Measurements from ENCODE around the gene PRR23E.

Gene PRR23E

GRCh38 chr3:127183931-127184869 is 8.7 kb upstream of the PRR23E start:
- no peak for DNase-seq (ENCODE audit: low read depth in 2 of 2, low spot score in 1 of 2)

GRCh38 chr3:127184870-127185216 is 8.1 kb upstream of the PRR23E start:
- DNase-seq (ENCODE audit: low read depth in 2 of 2, low spot score in 1 of 2) = no peak

GRCh38 chr3:127185268-127185667 is 7.7 kb upstream of the PRR23E start:
- no peak for DNase-seq (ENCODE audit: low read depth in 2 of 2, low spot score in 1 of 2)

DNA sequence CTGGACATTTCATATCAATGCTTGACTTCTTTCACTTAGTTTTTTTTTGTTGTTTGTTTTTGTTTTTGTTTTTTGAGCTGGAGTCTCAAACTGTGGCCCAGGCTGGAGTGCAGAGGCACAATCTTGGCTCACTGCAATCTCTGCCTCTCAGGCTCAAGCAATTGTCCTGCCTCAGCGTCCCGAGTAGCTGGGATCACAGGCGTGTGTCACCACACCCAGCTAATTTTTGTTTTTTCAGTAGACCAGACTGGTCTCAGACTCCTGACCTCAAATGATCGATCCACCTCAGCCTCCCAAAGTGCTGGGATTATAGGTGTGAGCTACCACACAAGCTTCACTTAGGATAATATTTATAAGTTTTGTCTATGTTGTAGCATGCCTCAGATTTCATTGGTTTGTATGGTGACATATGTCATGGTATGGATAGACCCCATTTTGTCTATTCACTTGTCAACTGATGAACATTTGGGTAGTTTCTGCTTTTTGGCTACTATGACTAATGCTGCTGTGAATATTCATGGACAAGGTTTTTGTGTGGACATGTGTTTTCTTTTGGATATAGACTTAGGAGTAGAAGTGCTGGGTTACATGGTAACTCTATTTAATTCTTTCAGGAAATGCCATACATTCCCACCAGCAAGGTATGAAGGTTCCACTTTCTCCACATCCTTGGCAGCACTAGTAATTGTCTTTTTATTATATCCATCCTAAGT is 6.8 kb upstream of the PRR23E start:
- no peak for DNase-seq (ENCODE audit: low read depth in 2 of 2, low spot score in 1 of 2)

GRCh38 chr3:127187316-127187715 is 5.6 kb upstream of the PRR23E start:
- DNase-seq (ENCODE audit: low read depth in 2 of 2, low spot score in 1 of 2) = no peak

- no peak for DNase-seq (ENCODE audit: low read depth in 2 of 2, low spot score in 1 of 2)
Measured at GRCh38 chr3:127193341-127193740, 410 bp downstream of the PRR23E start.

- no peak for DNase-seq (ENCODE audit: low read depth in 2 of 2, low spot score in 1 of 2)
Measured at GRCh38 chr3:127193775-127194174, 844 bp downstream of the PRR23E start.

GRCh38 chr3:127194601-127195187 is 1.8 kb downstream of the PRR23E start:
- DNase-seq (ENCODE audit: low read depth in 2 of 2, low spot score in 1 of 2) = no peak

- DNase-seq (ENCODE audit: low read depth in 2 of 2, low spot score in 1 of 2) = no peak
Measured at GRCh38 chr3:127195417-127195816, 2.5 kb downstream of the PRR23E start.

DNA sequence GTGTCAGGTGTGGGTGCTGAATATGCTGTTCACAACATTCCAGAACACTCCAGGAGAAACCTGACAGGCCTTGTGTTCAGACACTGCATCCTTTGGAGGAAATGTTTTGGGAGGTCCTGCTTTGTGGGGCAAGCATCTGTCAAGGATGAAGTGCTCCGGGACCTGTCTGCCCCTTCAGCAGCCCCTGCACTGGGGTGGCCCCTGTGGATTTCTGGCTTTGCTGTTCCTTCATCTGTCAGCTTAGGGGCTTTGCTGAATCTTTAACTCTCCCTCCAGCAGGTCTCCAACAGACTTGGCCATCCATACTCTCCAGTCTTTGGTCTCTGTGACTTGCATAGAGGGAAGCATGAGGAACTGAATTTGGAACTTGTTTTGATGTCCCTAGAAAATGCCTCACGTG is 3.1 kb downstream of the PRR23E start:
- no peak for DNase-seq (ENCODE audit: low read depth in 2 of 2, low spot score in 1 of 2)

DNA sequence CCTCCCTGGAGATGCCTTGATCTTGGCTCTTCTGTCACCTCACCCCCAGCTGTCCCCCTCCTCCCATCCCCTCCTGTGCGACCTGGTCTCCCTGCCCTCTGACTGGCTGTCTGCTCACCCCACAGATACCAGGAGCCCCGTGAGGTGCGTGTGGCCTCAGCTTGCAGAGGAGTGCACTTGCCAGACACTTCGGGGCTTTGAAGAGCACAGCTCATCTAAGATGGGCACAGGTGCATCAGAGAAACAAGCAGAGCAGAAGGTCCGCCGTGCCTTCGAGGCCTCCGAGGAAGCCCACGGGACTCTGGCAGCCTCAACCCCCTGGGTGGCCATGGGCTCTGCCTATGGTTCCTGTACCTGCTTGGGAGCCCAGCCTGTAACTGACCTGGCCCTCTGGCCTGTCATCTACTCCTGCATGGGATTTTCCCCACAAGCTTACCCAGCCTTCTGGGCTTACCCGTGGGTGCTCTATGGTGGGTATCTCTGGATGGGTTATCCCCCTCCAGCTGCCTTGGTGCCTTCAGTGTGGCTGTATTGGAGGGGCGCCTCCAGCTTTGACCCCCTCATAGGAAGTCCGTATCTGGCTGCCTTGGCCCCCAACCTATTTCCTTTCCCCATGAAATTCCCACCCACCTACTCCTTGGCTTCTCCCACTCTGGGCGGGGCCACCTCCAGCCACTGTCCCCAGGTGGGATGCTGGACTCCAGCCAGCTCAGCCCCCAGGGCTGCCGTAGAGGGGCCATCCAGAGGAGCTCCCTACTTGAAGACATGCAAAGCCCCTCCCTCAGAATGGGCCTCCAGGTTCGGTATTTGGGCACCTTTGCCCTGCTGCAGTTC is 3.8 kb downstream of the PRR23E start:
- DNase-seq (ENCODE audit: low read depth in 2 of 2, low spot score in 1 of 2) = no peak

DNA sequence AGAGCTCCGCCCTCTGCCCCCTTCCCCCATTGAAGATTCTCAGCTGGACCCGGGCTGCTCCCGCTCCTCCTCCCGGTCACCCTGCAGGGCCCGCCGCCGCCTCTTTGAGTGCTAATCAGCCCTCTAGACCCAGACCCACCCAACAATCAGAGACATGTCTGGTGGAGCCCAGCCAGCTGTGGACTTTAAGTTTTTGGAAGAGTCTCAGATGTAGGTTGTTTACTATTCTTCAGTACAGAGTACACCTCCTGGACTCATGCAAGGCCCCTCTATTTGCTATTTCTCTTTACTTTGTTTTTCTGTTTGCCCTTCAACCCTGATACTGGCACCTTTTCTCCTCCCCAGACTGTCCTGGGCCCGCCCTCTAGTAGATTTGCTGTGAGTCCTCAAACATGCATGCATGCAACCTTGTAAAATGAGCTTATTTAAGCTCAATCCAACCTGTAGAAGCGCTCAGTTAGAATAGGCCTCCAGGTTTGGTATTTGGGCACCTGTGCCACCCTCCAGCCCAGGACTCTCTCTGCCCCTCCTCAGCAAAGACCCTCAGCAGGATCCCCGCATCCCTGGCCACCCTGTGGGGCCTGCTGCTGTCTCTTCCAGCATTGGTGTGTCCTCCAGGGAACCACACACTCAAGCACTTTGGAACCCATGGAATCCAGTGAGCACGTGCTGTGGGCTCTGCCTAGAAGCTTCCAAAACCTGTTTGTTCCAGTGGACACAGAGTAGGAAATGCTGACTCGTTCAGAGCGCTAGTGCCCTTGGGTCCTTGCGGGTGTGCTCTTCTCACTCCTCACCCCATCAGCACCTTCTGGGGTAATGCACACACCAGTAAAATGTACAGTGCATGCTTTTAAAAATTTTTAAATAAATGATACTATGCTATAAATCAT is 4.6 kb downstream of the PRR23E start:
- no peak for DNase-seq (ENCODE audit: low read depth in 2 of 2, low spot score in 1 of 2)

- no peak for DNase-seq (ENCODE audit: low read depth in 2 of 2, low spot score in 1 of 2)
Measured at GRCh38 chr3:127200086-127200691, 7.3 kb downstream of the PRR23E start.

- DNase-seq (ENCODE audit: low read depth in 2 of 2, low spot score in 1 of 2) = no peak
Measured at GRCh38 chr3:127203024-127203423, 10.1 kb downstream of the PRR23E start.

- DNase-seq (ENCODE audit: low read depth in 2 of 2, low spot score in 1 of 2) = no peak
Measured at GRCh38 chr3:127204841-127205582, 12.1 kb downstream of the PRR23E start.

GRCh38 chr3:127206154-127206553 is 13.2 kb downstream of the PRR23E start:
- no peak for DNase-seq (ENCODE audit: low read depth in 2 of 2, low spot score in 1 of 2)

GRCh38 chr3:127206611-127207516 is 13.9 kb downstream of the PRR23E start:
- no peak for DNase-seq (ENCODE audit: low read depth in 2 of 2, low spot score in 1 of 2)
